GM19035 (cell line): ENCODE measurements around the gene PAK3.
A peak's percentile ranks its signal among the peaks of the same experiment; 100 is the strongest.

ENCODE experiments used
- ATAC-seq: cut with Tn5 transposase; IDR thresholded peaks from one replicate; pipeline ENCODE4 v1.9.1; 2021; ENCODE audit not compliant: unreplicated experiment

Gene PAK3

DNA sequence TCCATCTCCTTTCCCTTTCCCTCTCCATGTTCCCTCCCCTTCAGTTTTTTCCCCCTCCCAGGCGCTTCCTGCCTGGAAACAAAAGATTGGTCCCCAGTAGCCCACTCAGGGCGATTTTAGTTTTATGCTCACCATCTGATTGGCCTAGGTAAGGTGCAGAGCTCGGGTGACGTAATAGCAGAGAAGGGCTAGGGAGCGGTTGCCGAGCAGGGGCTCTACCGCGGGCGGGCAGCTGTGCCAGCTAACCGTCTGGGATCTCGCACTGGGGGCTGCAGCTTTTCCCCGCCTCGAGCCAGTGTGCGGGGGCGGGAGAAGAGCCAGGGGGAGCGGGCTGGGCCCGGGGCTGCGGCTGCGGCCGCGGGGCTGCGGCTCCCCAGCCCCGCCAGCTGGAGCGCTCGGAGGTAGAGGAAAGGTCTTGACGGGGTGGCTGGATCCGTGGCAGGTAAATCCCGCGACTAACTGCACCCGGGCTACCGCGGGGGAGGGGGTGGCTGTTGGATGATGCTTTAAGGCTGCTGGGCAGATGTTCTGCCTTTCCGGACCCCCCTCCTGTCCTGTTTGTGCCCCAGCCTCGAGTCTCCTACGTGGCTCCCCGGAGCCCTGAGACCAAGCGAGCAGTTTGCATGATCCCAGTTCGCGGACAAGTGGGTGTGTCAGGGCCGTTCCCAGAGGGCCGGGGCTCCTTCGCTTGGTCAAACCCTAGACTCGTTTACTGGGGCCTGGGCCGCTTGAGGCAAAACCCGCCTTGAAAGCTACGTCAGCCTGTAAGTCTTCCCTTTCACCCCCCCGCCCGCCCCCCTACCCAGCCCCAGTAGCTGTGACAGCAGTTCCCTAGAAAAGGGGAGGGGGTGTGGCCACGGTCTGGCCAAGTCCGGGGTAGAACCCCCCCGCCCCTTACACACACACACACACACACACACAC, at the start of gene PAK3:
Gene PAK3 (plus strand): TSS at position 218 of the 922 bp plus-strand sequence. CDS start 26,913 bp downstream, outside the sequence.
- ATAC-seq = peak; percentile 80

DNA sequence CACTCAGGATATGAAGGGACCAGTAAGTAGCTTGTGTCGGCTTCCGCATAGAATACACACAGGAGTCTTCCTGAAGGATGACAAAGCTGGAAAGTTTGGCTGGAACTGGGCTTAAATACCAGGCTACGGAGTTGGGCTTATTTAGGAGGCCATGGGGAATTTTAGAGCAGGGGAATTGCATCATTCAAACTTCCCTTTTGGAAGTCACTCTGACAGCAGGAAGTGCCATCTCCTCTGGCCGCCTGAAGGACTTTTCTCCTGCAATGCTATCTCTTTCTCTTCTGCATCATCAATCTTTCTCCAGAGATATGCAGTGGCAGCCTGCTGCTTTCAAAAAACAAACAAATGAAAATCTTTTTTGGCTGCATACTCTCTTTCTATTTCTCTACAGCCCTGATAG, 48.4 kb upstream of the PAK3 start:
- no peak for ATAC-seq

DNA sequence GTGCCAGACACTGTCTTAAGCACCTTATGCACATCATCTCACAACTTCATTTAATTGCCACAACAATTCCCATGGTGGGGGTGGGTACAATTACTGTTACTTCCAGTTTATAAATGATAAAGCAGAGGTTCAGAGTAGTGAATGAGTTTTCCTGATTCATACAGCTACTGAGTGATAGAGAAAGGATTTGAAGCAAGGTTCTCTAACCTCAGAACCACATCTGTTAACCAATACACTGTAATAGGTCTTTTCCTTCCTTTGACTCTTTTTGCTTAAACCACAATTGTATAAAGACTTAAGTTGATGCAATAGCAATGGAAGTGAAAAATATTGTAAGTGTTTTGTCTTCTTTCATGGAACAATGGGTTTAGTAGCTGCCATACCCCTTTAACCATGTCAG, 43.5 kb upstream of the PAK3 start:
- no peak for ATAC-seq

DNA sequence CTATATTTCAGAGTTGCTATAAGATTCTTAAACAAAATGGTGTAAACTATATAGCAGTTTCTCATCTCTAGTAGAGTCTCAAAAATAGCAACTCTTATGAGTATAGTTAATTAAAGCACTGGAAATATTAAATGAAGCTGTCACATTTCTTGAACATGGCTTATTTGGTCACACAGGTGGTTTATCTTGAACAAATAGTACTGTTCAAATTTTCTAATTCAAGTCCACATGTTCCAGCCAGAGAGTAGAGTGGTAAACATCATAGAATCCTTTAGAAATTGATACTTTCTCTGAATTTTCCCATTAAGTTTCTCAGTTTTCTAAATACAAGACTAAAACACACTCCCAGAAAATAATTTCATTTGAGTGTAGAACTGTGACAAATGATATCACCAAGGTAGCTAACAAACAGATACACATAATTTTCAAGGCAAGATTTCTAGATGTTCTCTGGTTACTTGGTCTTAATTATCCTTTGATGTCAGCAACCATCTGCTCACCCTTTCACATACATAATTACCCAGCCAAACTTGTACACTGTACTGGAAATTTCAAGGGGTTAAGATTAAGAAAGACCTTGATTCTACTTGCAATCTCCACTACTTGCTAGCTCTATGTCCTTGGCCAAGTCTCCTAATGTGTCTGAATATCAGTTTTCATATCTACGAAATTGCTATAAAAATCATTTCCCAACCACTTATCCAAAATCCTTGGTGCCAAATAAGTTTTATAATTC, 24.3 kb upstream of the PAK3 start:
- no peak for ATAC-seq

DNA sequence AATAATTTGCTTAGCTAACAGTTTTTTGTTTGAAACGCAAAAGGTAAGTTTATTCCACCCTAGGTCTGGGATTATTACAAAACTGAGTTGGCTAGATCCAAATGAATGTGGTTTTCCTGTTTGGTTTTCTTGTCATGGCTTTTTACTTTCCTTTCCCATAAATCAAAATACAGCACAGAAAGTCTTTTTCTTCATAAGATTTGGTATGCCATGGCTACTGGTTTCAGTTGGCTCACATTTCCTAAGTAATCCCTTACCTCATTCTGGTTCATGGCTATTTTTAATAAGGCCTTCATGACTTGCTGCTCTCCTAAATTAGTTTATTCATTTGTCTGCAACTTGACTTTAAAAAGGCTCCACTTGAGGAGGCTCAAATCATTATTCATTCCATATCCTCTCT, 12.9 kb upstream of the PAK3 start:
- ATAC-seq = no peak

DNA sequence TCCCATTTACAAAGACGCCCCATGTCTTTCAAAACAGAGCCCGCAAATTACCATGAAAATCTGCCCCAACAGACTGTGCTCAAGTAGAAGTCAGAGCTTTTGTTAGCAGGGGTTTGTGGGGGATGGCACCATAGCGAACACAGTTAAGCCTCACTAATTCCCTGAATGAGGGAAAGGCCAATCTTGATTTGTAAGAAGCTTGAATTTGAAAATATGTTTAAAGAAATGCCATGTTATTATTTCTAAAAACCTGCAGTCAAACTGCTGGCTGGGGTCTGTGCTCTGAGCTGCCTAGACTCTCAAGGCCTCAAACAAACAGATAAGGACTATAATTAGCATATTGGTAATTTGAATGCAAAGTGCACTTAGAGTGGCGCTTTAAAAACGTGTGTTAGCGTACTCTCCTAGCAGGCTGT, 9.4 kb upstream of the PAK3 start:
- no peak for ATAC-seq

DNA sequence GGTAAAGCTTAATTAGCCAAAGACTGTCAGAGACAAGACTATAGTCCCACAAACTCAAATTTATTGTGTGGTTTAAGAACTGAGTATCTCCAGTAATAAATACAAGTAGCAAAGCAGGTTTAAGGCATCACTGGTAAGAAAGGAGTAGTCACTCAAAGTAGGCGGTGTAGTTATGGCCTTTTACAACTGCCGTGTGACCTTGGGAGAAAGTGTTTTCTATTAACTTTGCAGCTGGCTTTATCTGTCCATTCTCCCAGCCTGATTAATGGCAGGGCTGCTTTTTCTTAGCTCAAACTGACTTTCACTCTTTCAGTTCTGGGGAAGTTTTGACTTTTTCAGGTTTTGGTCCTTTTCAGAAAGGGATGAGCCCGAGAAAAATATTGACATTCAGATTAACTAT, 7.4 kb upstream of the PAK3 start:
- no peak for ATAC-seq

DNA sequence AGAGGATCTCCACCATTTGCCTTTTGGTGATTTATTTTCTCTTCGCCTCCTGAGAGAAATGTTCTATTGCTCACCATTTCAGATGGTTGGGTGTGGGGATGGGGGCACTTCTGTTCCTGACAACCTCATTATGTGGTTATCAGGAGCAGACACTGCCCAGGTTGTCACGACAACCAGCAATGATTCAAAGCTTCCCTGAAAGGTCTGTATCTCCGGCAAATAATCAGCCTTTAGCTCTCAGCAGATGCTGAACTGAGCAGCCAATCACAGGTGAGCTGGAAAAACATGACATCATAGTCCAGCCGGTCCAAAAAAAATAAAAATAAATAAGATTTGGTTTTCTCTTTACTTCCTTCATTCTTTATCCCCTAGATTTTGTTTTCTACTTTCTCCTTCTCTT, 5.5 kb upstream of the PAK3 start:
- ATAC-seq = no peak

DNA sequence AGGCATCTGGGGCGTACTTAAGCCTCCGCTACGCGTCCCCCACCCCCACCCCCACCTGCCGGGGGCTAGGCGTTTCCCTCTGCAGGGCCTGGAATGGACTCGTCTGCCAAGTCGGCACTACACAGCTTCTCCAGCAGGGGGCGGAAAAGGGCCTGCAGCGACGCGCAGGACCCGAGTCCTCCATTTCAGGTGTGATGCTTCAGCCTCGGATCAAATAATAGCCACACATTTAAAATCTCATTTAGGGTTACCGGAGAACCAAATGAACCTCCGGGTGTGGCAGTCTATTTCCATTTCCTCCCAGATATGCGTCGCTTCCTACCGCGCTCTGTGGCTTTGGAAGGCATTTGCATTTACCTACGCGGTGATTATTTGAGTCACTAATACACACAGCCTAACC, 2.9 kb downstream of the PAK3 start:
- peak; percentile 56 for ATAC-seq

DNA sequence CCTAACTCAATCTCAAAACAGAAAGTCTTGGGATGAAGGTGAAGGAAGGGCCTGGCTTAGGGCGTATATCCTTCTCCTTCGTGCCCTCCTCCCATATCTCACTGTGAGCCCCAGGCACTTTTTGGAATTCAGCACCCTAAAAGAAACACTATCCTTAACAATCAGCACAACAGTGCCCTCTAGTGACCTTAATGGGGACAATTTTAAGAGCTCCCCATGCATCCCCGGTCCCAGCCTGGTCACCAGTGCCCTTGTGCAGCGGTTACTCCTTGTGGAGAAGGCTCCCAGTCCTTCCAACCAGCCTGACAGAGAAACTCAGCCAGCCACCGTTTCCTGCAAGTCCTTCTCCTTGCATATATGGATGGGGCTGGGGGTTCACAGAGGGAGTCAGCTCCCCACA, 4.2 kb downstream of the PAK3 start:
- no peak for ATAC-seq

DNA sequence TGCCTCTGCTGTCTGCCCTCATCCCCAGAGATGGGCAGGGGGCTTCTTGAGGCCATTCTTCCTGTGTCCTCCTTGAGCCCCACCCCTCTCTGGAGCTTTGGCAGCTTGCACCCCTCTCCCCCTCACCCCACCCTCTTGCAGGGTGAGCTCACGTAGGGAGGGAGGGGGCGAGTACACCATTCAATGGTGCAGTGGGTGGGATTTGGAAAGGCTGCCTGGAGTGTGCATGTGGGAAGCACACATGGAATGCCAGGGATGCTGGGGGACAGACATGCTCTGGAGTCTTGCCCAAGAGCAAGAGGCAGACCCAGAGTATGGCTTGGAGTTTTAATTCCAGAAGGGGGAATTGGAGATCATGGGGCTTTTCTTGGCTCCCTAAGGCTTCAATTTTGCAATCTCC, 5.6 kb downstream of the PAK3 start:
- ATAC-seq = no peak

DNA sequence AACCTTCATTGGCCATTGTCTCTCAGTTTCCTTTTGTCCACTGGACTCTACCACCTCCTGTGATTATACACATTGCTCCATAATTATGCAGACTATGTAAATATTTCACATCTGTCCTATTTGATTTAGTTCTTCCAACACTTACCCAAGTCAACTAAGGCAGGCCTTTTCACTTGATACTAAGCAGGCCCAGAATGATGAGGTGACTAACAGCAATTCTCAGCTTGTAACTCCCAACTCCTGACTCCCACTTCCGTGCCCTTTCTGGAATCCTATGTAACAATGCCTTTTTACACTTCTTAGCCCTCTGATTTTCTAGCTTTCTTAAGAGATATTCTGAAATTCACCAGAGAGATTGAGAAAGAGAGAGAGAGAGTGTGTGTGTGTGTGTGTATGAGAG, 6.6 kb downstream of the PAK3 start:
- ATAC-seq = no peak

DNA sequence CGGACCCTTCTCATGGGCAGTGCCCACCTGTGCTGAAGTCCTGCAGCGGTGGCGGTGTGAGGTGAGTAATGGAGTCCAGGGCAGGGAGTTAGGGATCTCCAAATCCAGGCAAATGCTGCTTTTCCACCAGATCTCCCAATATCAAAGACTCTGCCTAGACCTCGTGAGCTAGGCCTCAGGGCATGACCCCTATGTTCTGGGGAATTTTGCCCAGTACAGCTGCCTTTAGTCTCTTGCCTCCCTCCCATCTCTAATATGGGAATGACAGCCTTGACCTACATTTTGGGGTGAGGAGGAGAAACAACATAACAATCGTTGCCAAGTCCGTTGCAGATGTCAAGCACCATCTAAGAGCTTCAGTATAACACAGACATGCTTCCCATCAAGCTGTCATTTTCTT, 7.3 kb downstream of the PAK3 start:
- ATAC-seq = no peak

DNA sequence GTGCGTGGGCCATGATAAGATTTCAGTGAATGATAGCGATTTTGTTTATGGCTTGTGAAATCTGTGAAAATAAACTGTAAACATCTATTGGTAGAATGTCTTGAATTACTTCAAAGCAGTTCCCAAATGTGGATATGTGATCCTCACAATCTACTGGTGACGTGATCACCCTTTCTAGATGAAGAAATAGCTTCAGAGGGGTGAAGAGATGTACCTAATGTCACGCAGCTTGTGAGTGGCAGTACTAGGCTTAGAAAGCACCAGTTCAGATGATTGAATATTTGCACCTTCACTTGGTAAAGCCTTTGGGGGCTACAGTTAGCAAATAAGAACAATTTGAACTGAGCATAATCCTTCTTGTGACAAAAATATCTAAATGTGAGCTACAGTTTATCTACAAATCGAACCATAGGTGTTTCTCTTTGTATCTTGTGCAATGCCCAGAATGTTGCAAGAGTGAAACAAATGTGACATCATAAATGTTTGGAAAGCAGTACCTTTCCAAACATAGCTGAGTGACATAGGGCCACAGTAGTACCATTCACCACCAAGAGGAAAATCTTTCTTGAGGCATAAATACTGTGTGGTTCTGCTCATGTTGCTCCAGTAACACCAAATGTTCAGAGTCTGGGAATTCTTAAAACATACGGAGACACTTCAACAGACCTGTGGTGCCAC, 14.2 kb downstream of the PAK3 start:
- no peak for ATAC-seq

DNA sequence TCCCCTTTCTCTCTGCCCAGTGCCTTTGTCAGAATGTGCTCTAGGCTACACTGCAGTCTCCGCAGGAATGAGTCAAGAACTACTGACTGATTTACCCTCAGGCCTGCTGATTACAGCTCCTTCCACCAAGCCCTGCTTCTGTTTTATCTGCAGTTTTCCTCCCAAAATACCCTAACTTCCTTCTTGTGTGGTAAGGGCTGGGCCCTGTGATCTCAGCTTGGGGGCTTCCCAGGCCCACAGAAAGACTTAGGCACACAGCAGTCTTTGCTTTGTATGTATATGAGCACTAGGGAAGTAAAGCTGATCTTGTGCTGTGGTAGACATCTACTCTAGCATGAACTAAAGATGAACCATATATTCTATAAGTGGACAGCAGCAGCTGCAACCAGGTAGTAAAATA, 18.8 kb downstream of the PAK3 start:
- no peak for ATAC-seq

DNA sequence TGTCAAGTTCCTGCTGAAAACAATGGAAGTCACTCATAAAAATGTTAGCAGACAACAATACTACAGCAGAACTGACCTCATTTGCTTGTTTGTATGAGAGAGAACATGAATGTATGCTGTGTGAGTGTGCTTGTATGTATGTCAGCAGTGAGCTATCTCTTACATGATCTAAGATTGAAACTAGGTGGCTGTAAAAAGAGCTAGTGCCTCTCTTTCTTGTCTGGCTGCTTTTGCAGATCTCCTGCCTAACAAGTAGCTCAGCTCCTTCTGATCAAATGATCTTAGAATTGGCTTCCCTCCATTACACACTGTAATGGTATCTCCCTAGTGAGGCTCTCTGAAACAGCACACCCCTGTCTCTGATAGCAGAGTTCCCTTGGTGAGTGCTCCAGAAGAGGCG, 20.7 kb downstream of the PAK3 start:
- no peak for ATAC-seq

DNA sequence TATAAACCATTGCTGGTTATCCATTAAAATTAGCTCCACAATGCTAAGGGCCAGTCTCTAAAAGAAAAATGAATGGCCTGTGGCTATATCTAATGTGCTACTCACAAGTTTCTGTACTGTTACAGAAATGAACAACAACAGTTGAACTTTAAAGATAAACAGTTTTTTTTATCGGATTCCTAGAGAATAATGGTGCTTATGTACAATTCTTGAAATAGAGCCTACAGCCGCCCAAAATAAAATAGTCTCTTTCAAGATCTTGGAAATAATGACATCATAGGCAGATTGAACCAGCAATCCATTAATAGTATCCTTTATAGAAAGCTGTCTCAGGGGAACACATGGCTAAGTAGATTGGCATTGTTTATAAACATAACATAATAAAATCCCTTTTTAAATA, 23.4 kb downstream of the PAK3 start:
- no peak for ATAC-seq

DNA sequence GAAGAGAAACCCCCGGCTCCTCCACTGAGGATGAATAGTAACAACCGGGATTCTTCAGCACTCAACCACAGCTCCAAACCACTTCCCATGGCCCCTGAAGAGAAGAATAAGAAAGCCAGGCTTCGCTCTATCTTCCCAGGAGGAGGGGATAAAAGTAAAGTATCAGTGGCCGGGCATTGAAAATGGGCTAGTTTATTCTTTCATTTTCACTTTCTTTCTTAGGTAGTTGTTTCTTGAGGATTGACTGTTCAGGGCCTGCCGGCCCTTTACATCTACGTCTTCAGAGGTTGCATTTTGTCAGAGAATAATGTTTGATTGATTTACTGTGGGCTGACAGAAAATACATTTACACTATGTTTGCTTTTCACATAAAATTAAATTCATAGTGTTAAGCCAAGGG, 27.1 kb downstream of the PAK3 start:
- ATAC-seq = peak; percentile 84

DNA sequence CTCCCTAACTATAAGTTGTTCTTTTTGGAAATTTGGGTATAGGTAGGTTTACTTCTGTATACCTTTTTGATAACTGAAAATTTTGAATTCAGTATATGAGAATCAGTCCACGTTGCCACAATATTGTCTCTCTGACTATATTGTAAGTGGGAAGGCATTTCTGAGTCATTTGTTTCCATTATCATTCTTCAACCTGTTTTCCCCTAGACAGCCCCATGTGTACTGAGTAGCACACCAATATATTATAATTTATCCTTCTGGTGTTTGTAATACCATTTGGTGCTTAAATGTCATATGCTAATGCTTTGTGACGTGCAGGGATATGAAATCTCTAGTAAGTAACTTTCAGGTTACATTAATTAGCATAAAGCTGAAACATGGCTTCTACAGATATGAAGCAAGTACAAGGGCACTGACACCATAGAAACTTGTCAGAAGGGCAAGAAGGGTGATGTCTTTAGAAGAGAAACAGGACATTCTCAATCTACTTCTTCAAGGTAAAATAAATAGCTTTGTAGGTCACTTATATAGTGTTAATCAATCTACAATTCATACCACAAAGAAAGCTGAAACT, 27.7 kb downstream of the PAK3 start:
- peak; percentile 49 for ATAC-seq

DNA sequence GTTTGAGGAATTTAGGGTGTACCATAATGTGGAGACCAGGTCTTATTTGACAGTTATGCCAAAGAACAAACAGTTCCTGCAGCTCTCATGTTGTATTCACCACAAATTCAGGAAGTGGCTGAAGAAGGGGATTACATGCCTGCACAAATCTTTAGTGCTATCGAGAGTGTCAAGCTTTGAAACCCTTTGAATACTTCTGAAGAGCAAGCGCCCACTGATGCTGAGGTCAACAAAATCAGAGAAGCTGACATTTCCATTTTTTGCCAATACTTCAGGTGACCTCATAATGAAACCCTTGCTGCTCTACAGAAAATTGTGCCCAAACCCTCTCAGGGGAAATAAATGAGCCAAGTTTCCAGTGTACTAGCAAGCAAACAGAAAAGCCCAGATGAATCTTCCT, 28.4 kb downstream of the PAK3 start:
- peak; percentile 40 for ATAC-seq

DNA sequence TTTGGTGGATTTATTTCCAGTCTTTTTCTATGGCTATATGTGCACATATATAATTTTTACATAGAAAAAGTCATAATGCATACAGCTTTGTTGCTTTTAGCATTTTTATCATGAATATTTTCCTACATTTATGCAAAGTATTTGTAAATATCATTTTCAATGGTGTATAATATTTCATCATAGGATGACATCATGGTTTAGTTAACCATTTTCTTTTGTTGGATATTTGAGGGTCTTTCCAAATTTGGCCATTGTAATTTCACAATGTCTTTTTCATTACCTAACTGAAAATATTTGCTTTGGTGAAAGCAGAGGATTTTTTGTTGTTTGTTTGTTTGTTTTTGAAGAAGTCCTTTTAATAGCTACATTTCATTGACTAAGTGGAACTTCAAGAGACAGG, 31.0 kb downstream of the PAK3 start:
- ATAC-seq = no peak
